GM18870 (cell line): ENCODE data around the gene BRINP3.

ENCODE experiments used
- ATAC-seq: cut with Tn5 transposase; IDR thresholded peaks from one replicate; pipeline ENCODE4 v1.9.1; 2021; ENCODE audit warnings: moderate library complexity; ENCODE audit not compliant: unreplicated experiment

Gene BRINP3

GRCh38 chr1:190193508-190194115 lies 284.1 kb downstream of the BRINP3 start:
- ATAC-seq, result no peak

GRCh38 chr1:190192627-190193026 lies 285.0 kb downstream of the BRINP3 start:
- no peak for ATAC-seq

GRCh38 chr1:190183588-190183987 lies 294.1 kb downstream of the BRINP3 start:
- ATAC-seq, result no peak

- ATAC-seq, result no peak
Observed at GRCh38 chr1:190179817-190180216, 297.8 kb downstream of the BRINP3 start.

- ATAC-seq, result no peak
Observed at GRCh38 chr1:190178827-190179226, 298.8 kb downstream of the BRINP3 start.

GRCh38 chr1:190177555-190177954 lies 300.1 kb downstream of the BRINP3 start:
- ATAC-seq, result no peak

GRCh38 chr1:190176776-190177175 lies 300.9 kb downstream of the BRINP3 start:
- ATAC-seq, result no peak

GRCh38 chr1:190175320-190175719 lies 302.3 kb downstream of the BRINP3 start:
- no peak for ATAC-seq

GRCh38 chr1:190172651-190173430 lies 304.8 kb downstream of the BRINP3 start:
- ATAC-seq, result no peak

GRCh38 chr1:190170321-190170720 lies 307.3 kb downstream of the BRINP3 start:
- no peak for ATAC-seq

- ATAC-seq, result no peak
Observed at GRCh38 chr1:190169311-190170067, 308.2 kb downstream of the BRINP3 start.

- no peak for ATAC-seq
Observed at GRCh38 chr1:190168893-190169280, 308.8 kb downstream of the BRINP3 start.

GRCh38 chr1:190168116-190168892 lies 309.4 kb downstream of the BRINP3 start:
- ATAC-seq, result no peak

GRCh38 chr1:190159146-190159545 lies 318.5 kb downstream of the BRINP3 start:
- no peak for ATAC-seq

- ATAC-seq, result no peak
Observed at GRCh38 chr1:190154744-190155143, 322.9 kb downstream of the BRINP3 start.

GRCh38 chr1:190147616-190148015 lies 330.0 kb downstream of the BRINP3 start:
- no peak for ATAC-seq

GRCh38 chr1:190144650-190145049 lies 333.0 kb downstream of the BRINP3 start:
- ATAC-seq, result no peak

- ATAC-seq, result no peak
Observed at GRCh38 chr1:190140644-190141043, 337.0 kb downstream of the BRINP3 start.

- ATAC-seq, result no peak
Observed at GRCh38 chr1:190138702-190139101, 339.0 kb downstream of the BRINP3 start.

GRCh38 chr1:190138266-190138665 lies 339.4 kb downstream of the BRINP3 start:
- no peak for ATAC-seq

- no peak for ATAC-seq
Observed at GRCh38 chr1:190129366-190129765, 348.3 kb downstream of the BRINP3 start.
